Measurements from ENCODE around the gene MMP19.
"Not testable (repeated sequence)": the region's sequence is repeated elsewhere in the genome, so short reads cannot be mapped to it uniquely, and the experiment has no call there.

The MMP19 gene

GRCh38 chr12:55844961-55845360, 2.2 kb upstream of the MMP19 start:
- no peak for DNase-seq (ENCODE audit: low spot score)
- in situ Hi-C loops (cut with MboI; ENCODE audit: low pct_unique_long_range_greater_than_20kb, low sequenced_read_pairs, unreplicated experiment) = no loop called here
- TF ChIP-seq, protein P1, sequence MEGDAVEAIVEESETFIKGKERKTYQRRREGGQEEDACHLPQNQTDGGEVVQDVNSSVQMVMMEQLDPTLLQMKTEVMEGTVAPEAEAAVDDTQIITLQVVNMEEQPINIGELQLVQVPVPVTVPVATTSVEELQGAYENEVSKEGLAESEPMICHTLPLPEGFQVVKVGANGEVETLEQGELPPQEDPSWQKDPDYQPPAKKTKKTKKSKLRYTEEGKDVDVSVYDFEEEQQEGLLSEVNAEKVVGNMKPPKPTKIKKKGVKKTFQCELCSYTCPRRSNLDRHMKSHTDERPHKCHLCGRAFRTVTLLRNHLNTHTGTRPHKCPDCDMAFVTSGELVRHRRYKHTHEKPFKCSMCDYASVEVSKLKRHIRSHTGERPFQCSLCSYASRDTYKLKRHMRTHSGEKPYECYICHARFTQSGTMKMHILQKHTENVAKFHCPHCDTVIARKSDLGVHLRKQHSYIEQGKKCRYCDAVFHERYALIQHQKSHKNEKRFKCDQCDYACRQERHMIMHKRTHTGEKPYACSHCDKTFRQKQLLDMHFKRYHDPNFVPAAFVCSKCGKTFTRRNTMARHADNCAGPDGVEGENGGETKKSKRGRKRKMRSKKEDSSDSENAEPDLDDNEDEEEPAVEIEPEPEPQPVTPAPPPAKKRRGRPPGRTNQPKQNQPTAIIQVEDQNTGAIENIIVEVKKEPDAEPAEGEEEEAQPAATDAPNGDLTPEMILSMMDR (IDR thresholded peaks at IDR 0.05; ENCODE audit: extremely low read depth, insufficient read depth, missing control alignments) = no peak

GRCh38 chr12:55843431-55843830, 695 bp upstream of the MMP19 start:
- no peak for DNase-seq (ENCODE audit: low spot score)
- TF ChIP-seq, protein P1 (IDR thresholded peaks at IDR 0.05; ENCODE audit: extremely low read depth, insufficient read depth, missing control alignments) = no peak
- in situ Hi-C loops (cut with MboI; ENCODE audit: low pct_unique_long_range_greater_than_20kb, low sequenced_read_pairs, unreplicated experiment) = no loop called here

DNA sequence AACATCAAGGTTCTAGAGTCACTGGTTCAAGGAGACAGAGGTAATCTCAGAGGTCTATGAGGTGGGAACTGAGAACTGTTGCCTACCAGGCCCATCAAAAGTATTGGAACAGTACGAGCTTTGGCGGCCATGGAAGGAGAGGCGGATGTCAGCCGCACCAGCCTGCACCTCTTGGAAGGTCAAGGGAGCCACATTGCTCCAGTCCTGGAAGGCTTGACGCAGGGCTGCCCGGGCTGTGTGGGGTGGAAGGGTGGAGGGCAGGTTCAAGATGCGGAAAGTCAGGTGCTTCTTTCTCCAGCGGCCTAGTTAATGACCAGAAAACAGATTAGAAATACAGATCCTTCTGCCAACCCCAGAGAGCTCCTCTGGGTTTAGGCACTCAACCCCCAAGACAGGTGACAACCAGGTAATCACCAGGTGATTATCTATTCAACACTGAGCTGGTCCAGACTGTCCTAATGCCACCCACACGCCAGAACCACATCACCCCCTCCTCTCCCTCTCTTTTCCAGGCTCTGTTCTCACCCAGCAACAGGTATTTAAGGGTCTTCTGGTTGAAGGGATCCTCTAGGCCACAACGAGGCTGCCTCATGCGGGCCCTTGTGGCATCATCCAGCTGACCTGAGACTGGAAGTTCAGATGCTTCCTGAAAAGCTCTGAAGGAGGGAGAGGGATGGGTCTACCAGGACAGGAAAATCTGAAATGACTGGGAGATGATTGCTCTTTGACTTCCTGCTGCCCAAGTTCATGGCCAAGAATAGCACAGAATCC, 2.0 kb downstream of the MMP19 start:
- DNase-seq (ENCODE audit: low spot score) = no peak
- in situ Hi-C loops (cut with MboI; ENCODE audit: low pct_unique_long_range_greater_than_20kb, low sequenced_read_pairs, unreplicated experiment) = no loop called here

DNA sequence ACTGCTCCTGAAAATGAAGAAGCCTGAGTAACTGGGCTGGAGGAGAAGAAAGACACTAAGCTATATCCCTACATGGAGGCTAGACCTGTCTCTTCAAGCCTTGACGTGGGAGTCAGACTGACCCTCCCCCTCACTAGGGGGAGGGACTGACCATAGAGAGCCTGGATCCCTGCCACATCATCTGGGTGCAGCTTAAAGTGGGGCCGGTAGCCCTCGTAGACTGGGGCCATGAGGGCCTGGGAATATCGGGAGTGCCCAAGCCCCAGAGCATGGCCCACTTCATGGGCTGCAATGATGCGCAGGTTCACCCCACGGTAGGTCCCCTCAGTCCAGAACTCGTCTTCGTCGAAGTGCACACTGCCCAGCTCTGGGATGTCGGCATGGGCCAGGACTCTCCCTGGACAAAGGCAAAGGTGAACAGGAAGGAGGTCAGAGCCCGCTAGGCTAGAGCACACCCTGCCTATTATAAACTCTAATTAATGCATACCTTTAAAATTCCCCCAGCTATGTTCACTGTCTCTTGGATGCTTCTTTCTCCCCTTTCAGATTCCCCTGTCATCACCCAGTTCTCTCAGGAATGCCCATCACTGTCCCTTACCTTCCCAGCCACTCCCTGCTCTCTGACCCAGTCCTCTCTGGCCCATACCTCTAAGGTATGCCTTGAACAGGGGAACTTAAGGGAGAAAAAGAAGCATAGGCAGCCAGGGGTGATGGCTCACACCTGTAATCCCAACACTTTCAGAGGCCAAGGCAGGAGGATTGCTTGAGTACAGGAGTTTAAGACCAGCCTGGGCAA, 3.2 kb downstream of the MMP19 start:
- no peak for DNase-seq (ENCODE audit: low spot score)
- in situ Hi-C loops (cut with MboI; ENCODE audit: low pct_unique_long_range_greater_than_20kb, low sequenced_read_pairs, unreplicated experiment) = no loop called here
- TF ChIP-seq, protein P1 (IDR thresholded peaks at IDR 0.05; ENCODE audit: extremely low read depth, insufficient read depth, missing control alignments) = no peak

More for the DNA sequence above, 2.0 kb downstream of the MMP19 start:
- TF ChIP-seq, protein P1 (IDR thresholded peaks at IDR 0.05; ENCODE audit: extremely low read depth, insufficient read depth, missing control alignments) = no peak

- no peak for DNase-seq (ENCODE audit: low spot score)
- TF ChIP-seq, protein P1 (IDR thresholded peaks at IDR 0.05; ENCODE audit: extremely low read depth, insufficient read depth, missing control alignments) = no peak
Measured at GRCh38 chr12:55838361-55838760, 4.4 kb downstream of the MMP19 start.

GRCh38 chr12:55834400-55834799, 8.3 kb downstream of the MMP19 start:
- DNase-seq (ENCODE audit: low spot score); in situ Hi-C loops (cut with MboI; ENCODE audit: low pct_unique_long_range_greater_than_20kb, low sequenced_read_pairs, unreplicated experiment): not testable (repeated sequence)

More at GRCh38 chr12:55838361-55838760, 4.4 kb downstream of the MMP19 start:
- in situ Hi-C loops (cut with MboI; ENCODE audit: low pct_unique_long_range_greater_than_20kb, low sequenced_read_pairs, unreplicated experiment) = no loop called here

GRCh38 chr12:55833056-55833455, 9.7 kb downstream of the MMP19 start:
- no peak for DNase-seq (ENCODE audit: low spot score)
- in situ Hi-C loops (cut with MboI; ENCODE audit: low pct_unique_long_range_greater_than_20kb, low sequenced_read_pairs, unreplicated experiment) = no loop called here
- TF ChIP-seq, protein P1 (IDR thresholded peaks at IDR 0.05; ENCODE audit: extremely low read depth, insufficient read depth, missing control alignments) = no peak

Data from GM13977 (cell line).